Suprapubic skin (tissue), 4 donors: Measurements from ENCODE around the gene TGFBR3. TPM values are rescaled to one million over a fixed set of nuclear protein-coding genes. Genes with fewer than 3 reads are reported as not detected.

Experiments
- DNase-seq, 2 donors: peaks; one replicate each; pipeline ENCODE4 v3.0.0-alpha.2; 2019; ENCODE audit warnings: low spot score in 2 of 2
- H3K27ac ChIP-seq: fragments of 200-600 bp; sonication (generic); one replicate; pipeline ENCODE4 v1.5.1; 2019
- H3K27me3 ChIP-seq: fragments of 200-600 bp; sonication (generic); one replicate; pipeline ENCODE4 v1.5.1; 2019
- H3K36me3 ChIP-seq: fragments of 200-600 bp; sonication (generic); one replicate; pipeline ENCODE4 v1.5.1; 2019
- H3K4me1 ChIP-seq: fragments of 200-600 bp; sonication (generic); one replicate; pipeline ENCODE4 v1.5.1; 2019
- H3K4me3 ChIP-seq: fragments of 200-600 bp; sonication (generic); one replicate; pipeline ENCODE4 v1.5.1; 2019; ENCODE audit warnings: mild to moderate bottlenecking
- H3K9me3 ChIP-seq: fragments of 200-600 bp; sonication (generic); one replicate; pipeline ENCODE4 v1.5.1; 2019
- CTCF ChIP-seq, 2 donors: fragments of 200-600 bp in 1 of 2; fragments of 450-650 bp in 1 of 2; sonication (generic) in 1 of 2; IDR thresholded peaks; one replicate each; pipeline ENCODE4 v1.5.1; 2016 to 2019; ENCODE audit warnings: antibody characterized with exemption in 2 of 2, mild to moderate bottlenecking in 1 of 2, moderate library complexity in 1 of 2
- EP300 ChIP-seq: sonication (generic); formaldehyde crosslinking; IDR thresholded peaks from one replicate; pipeline ENCODE4 v1.6.1; 2017; ENCODE audit warnings: antibody characterized with exemption
- POLR2A ChIP-seq, 2 donors: fragments of 450-650 bp; IDR thresholded peaks; one replicate each; pipeline ENCODE4 v1.6.1; 2017; ENCODE audit warnings: antibody characterized with exemption in 2 of 2, mild to moderate bottlenecking in 2 of 2, moderate library complexity in 2 of 2
- POLR2AphosphoS5 ChIP-seq, 3 donors: sonication (generic); formaldehyde crosslinking; IDR thresholded peaks; one replicate each; pipeline ENCODE4 v1.6.1; 2017; ENCODE audit warnings: antibody characterized with exemption in 3 of 3
- WGBS: methylation state at CpG from one replicate; pipeline ENCODE4 v1.1.5; 2018; 5-methylcytosine and 5-hydroxymethylcytosine counted together
- total RNA-seq, 4 donors: library from RNA; depleted of rRNA; stranded (reverse); fragments of >200 nt; gene quantifications; one replicate each; pipeline ENCODE4 v1.1.0, GENCODE V29; 2016

TGFBR3 gene
- total RNA-seq, 4 donors from 2014 or later: 91.3 to 131 (median 114) TPM

- 20% methylated on average over 3 of the region's 3 CpGs for WGBS
- no peak for DNase-seq
- no peak overlapping the region for H3K4me3 ChIP-seq
- H3K27me3 ChIP-seq: no peaks in the 10 kb centered on the region
- H3K9me3 ChIP-seq: no peaks in the 10 kb centered on the region
- peaks cover 42% of the 10 kb centered on the region for H3K4me1 ChIP-seq
- H3K27ac ChIP-seq: peak overlapping the region; percentile 70
- TF ChIP-seq POLR2AphosphoS5 (IDR thresholded peaks at IDR 0.05) (peak in 1 of 3 donors; percentile 54), CTCF (IDR thresholded peaks at IDR 0.05) (no peak), EP300 (no peak)
- H3K36me3 ChIP-seq: no peaks in the 10 kb centered on the region
These were observed 5.5 kb upstream of the TGFBR3 start for GRCh38 chr1:91891454-91891853.

- Histone ChIP-seq H3K9me3 (no peaks in the 10 kb centered on the region), H3K4me3 (no peak overlapping the region), H3K27me3 (no peaks in the 10 kb centered on the region), H3K36me3 (no peaks in the 10 kb centered on the region), H3K27ac (peak overlapping the region; percentile 73), H3K4me1 (peaks cover 45% of the 10 kb centered on the region)
- TF ChIP-seq EP300: no peak
- TF ChIP-seq POLR2A (IDR thresholded peaks at IDR 0.05): no peak
- no peak for TF ChIP-seq POLR2AphosphoS5 (IDR thresholded peaks at IDR 0.05)
- TF ChIP-seq CTCF (IDR thresholded peaks at IDR 0.05): no peak
- DNase-seq: no peak
- 56% methylated on average over 5 of the region's 5 CpGs for WGBS
These were observed 3.9 kb upstream of the TGFBR3 start for GRCh38 chr1:91889717-91890459.

- TF ChIP-seq POLR2AphosphoS5 (IDR thresholded peaks at IDR 0.05): peak in 1 of 3 donors; percentile 11
- TF ChIP-seq POLR2A (IDR thresholded peaks at IDR 0.05): no peak
- under 1% methylated on average over 28 of the region's 42 CpGs for WGBS
- Histone ChIP-seq H3K4me1 (peaks cover 44% of the 10 kb centered on the region), H3K4me3 (peak overlapping the region; percentile 92), H3K27ac (peak overlapping the region; percentile 96), H3K36me3 (no peaks in the 10 kb centered on the region), H3K9me3 (no peaks in the 10 kb centered on the region), H3K27me3 (no peaks in the 10 kb centered on the region)
- peak; percentile 76 to 80 for DNase-seq
These were observed 687 bp downstream of the TGFBR3 start for GRCh38 chr1:91885213-91885715.

GRCh38 chr1:91884459-91885212, 1.3 kb downstream of the TGFBR3 start:
- H3K36me3 ChIP-seq: no peaks in the 10 kb centered on the region
- H3K9me3 ChIP-seq: no peaks in the 10 kb centered on the region
- H3K4me1 ChIP-seq: peaks cover 44% of the 10 kb centered on the region
- TF ChIP-seq CTCF (IDR thresholded peaks at IDR 0.05): no peak
- TF ChIP-seq EP300: no peak
- no peak for TF ChIP-seq POLR2AphosphoS5 (IDR thresholded peaks at IDR 0.05)
- no peak for TF ChIP-seq POLR2A (IDR thresholded peaks at IDR 0.05)
- 5% methylated on average over 22 of the region's 22 CpGs for WGBS
- DNase-seq: no peak
- peak overlapping the region; percentile 92 for H3K4me3 ChIP-seq
- H3K27me3 ChIP-seq: no peaks in the 10 kb centered on the region
- peak overlapping the region; percentile 96 for H3K27ac ChIP-seq

- DNase-seq: no peak
- WGBS: 3% methylated on average over 6 of the region's 6 CpGs
- H3K4me1 ChIP-seq: peaks cover 47% of the 10 kb centered on the region
- H3K27me3 ChIP-seq: no peaks in the 10 kb centered on the region
- H3K4me3 ChIP-seq: peak overlapping the region; percentile 92
- H3K36me3 ChIP-seq: no peaks in the 10 kb centered on the region
- no peaks in the 10 kb centered on the region for H3K9me3 ChIP-seq
- peak overlapping the region; percentile 96 for H3K27ac ChIP-seq
- TF ChIP-seq POLR2A (IDR thresholded peaks at IDR 0.05) (no peak), EP300 (no peak), POLR2AphosphoS5 (IDR thresholded peaks at IDR 0.05) (no peak), CTCF (IDR thresholded peaks at IDR 0.05) (peak; percentile 24 to 35)
These were observed 2.5 kb downstream of the TGFBR3 start for GRCh38 chr1:91883470-91883869.
